Epidermal melanocyte (primary cell): Measurements from ENCODE around the gene COX14.
"Not testable (repeated sequence)": the region's sequence is repeated elsewhere in the genome, so short reads cannot be mapped to it uniquely, and the experiment has no call there.

Source experiments
- DNase-seq: peaks from one replicate; pipeline ENCODE4 v3.0.0; 2011; ENCODE audit warnings: low spot score; ENCODE audit not compliant: insufficient read length

Gene COX14

GRCh38 chr12:50154947-50155346 lies 42.9 kb downstream of the COX14 start:
- DNase-seq = not testable (repeated sequence)

DNA sequence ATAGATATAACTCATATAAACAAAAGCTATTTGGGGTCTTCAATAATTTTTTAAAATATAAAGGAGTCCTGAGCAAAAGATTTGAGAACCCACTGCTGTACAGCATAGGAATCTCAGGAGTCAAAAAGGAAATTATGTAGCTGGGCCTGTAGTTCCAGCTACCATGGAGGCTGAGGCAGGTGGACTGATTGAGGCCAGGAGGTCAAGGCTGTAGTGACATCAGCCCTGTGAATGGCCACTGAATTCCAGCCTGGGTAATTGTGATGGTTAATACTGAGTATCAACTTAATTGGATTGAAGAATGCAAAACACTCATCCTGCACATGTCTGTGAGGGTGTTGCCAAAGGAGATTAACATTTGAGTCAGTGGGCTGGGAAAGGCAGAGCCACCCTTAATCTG lies 44.6 kb downstream of the COX14 start:
- DNase-seq = no peak

DNA sequence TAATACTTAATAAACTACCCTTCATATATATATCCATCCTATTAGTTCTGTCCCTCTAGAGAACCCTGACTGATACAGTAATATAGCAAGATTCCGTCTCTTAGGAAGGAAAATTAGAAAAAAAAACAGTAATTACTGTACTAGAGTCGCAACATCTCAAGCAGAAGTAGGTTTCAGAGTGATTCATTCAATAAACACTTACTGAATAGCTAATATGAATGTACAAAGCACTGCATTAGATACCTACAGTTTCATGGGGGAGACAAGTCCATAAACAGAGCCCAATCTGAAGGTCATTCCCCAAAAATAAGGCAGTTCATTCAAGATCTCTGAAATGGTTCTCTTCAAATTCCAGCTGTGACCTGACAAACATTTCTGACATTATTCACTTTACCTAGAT lies 45.2 kb downstream of the COX14 start:
- no peak for DNase-seq

DNA sequence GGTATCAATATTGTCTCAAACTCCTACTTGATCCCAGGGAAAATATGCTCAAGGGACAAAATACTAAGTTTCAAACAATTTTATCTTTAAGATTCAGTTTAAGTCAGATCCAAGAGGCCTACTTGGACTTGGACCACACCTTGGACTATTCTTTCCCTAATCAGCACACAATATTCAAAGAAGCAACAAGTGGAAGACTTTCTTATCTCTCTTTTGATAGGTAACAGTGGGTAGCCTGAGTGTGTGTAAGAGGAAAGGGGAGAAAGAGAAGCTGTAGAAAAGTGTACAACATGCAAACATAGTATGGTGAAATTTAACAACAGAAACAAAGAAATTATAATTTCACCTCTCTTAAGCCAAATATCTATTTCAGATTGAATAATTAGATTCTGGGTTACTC lies 48.6 kb downstream of the COX14 start:
- DNase-seq = no peak

- DNase-seq = no peak
Measured at GRCh38 chr12:50162230-50162629, 50.2 kb downstream of the COX14 start.

- DNase-seq = no peak
Measured at GRCh38 chr12:50164963-50165362, 52.9 kb downstream of the COX14 start.

DNA sequence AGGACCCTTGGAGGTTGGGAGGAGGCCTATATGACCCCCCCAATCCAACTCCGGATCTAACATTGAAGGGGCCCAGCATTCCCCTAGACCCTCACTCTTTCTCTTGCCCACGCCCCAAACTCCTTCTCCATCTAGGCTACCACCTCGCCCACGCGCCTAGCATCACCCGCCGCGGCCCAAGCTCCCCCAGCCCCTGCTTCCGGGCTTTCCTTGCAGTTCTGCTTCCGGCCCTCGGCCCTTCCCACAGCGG lies 54.7 kb downstream of the COX14 start:
- DNase-seq = no peak

DNA sequence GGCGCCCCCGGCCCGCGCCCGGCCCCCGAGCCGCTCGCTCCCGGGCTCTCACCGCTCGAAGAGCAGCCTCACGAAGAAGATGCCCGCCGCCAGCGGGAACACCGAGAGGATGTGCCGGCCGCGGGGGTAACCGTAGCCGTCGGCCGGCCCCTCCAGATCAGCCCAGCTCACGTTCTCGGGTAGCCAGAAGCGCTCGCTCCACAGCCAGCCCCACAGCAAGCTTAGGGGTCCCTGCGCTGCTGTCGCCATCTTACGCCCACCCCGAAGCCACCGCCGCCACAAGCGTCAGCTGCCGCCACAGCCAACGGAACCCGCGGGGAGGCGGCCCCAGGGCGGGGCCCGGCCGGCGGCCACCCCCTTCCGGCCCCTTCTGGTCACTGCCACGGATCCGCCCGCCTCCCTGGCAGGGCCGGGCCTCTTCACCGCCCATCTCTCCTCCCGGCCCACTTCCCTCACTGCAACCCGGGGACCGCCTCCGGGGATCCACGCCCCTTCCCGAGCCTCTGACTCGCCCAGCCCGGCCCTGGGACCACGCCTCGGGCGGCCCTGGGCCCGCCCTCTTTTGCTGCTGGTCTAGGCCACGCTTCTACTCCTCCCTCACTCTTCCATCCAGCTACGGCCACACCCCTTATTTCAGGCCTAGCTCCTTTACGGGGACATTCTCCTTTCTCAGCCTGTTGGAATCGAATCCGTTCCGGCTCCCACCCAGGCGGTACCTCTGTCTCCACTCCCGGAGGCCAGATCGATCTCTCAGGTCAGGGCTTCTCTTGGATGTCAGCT lies 55.2 kb downstream of the COX14 start, which contains the start of gene CERS5:
Gene CERS5, minus strand, starts transcription at position 321 of the 780 bp plus-strand sequence. Its CDS starts 72 bp downstream, at position 249.
- peak; percentile 97 for DNase-seq
